ENCODE results near the gene GPATCH1. TPM values are rescaled to one million over a fixed set of nuclear protein-coding genes. Genes with fewer than 3 reads are reported as not detected.

The GPATCH1 gene
- total RNA-seq, 1 donor from 2014 or later = 13.5 TPM

- intact Hi-C loops (cut with micrococcal nuclease) = no loop called here
Observed at GRCh38 chr19:33110137-33110910, 29.3 kb downstream of the GPATCH1 start.

- intact Hi-C loops (cut with micrococcal nuclease) = no loop called here
Observed at GRCh38 chr19:33111587-33111986, 30.6 kb downstream of the GPATCH1 start.

- intact Hi-C loops (cut with micrococcal nuclease) = no loop called here
Observed at GRCh38 chr19:33114312-33114711, 33.3 kb downstream of the GPATCH1 start.

- intact Hi-C loops (cut with micrococcal nuclease) = no loop called here
Observed at GRCh38 chr19:33117501-33117900, 36.5 kb downstream of the GPATCH1 start.

GRCh38 chr19:33118643-33119042 lies 37.7 kb downstream of the GPATCH1 start:
- intact Hi-C loops (cut with micrococcal nuclease) = loop anchor here (1.0 kb wide), 3 partner anchors 146 to 519 kb away; partner anchors contain the start of gene FAAP24

- intact Hi-C loops (cut with micrococcal nuclease) = no loop called here
Observed at GRCh38 chr19:33124207-33125098, 43.5 kb downstream of the GPATCH1 start.

- intact Hi-C loops (cut with micrococcal nuclease) = loop anchor here (1.0 kb wide), 4 partner anchors 18 to 280 kb away; no protein-coding TSS in a partner anchor
Observed at GRCh38 chr19:33125929-33126388, 45.0 kb downstream of the GPATCH1 start.

- intact Hi-C loops (cut with micrococcal nuclease) = loop anchor here (1.0 kb wide), 4 partner anchors 18 to 280 kb away; no protein-coding TSS in a partner anchor
Observed at GRCh38 chr19:33126712-33127111, 45.7 kb downstream of the GPATCH1 start.

- intact Hi-C loops (cut with micrococcal nuclease) = no loop called here
Observed at GRCh38 chr19:33129901-33130300, 48.9 kb downstream of the GPATCH1 start.

- intact Hi-C loops (cut with micrococcal nuclease) = no loop called here
Observed at GRCh38 chr19:33130433-33130832, 49.5 kb downstream of the GPATCH1 start.

GRCh38 chr19:33132021-33132420 lies 51.0 kb downstream of the GPATCH1 start, which contains the start of gene WDR88:
WDR88 (plus strand) TSS chr19:33132114; CDS start chr19:33132170, 56 bp downstream.
- intact Hi-C loops (cut with micrococcal nuclease) = no loop called here

- intact Hi-C loops (cut with micrococcal nuclease) = no loop called here
Observed at GRCh38 chr19:33132425-33132824, 51.4 kb downstream of the GPATCH1 start.

- intact Hi-C loops (cut with micrococcal nuclease) = no loop called here
Observed at GRCh38 chr19:33133438-33134031, 52.6 kb downstream of the GPATCH1 start.

GRCh38 chr19:33134571-33135041 lies 53.6 kb downstream of the GPATCH1 start:
- intact Hi-C loops (cut with micrococcal nuclease) = no loop called here

- intact Hi-C loops (cut with micrococcal nuclease) = no loop called here
Observed at GRCh38 chr19:33139165-33139564, 58.2 kb downstream of the GPATCH1 start.

- intact Hi-C loops (cut with micrococcal nuclease) = loop anchor here (1.0 to 2.0 kb wide), 6 partner anchors 18 to 262 kb away; partner anchors contain the start of gene CEBPA
Observed at GRCh38 chr19:33143897-33144405, 63.0 kb downstream of the GPATCH1 start.

- intact Hi-C loops (cut with micrococcal nuclease) = no loop called here
Observed at GRCh38 chr19:33146209-33146608, 65.2 kb downstream of the GPATCH1 start.

GRCh38 chr19:33147538-33147937 lies 66.6 kb downstream of the GPATCH1 start:
- intact Hi-C loops (cut with micrococcal nuclease) = no loop called here

- intact Hi-C loops (cut with micrococcal nuclease) = no loop called here
Observed at GRCh38 chr19:33150852-33151518, 70.0 kb downstream of the GPATCH1 start.

- intact Hi-C loops (cut with micrococcal nuclease) = no loop called here
Observed at GRCh38 chr19:33152176-33152575, 71.2 kb downstream of the GPATCH1 start.

Data from T-helper 1 cell treated with Interleukin-12 subunit alpha and Interleukin-12 subunit beta and Interleukin-4 antibody, amounts not matched to agents 30 ng/mL and 1 ng/mL, for 36 hours (primary cell).